Panc1 (cell line): ENCODE measurements around the gene BCL11B. TPM values are rescaled to one million over a fixed set of nuclear protein-coding genes. Genes with fewer than 3 reads are reported as not detected.

ENCODE experiments used
- ATAC-seq: fragments of 200-7000 bp; cut with Tn5 transposase; 2 replicates; pipeline ENCODE4 v1.9.1; 2020; ENCODE audit warnings: mild to moderate bottlenecking, moderate library complexity
- BruUV-seq: library from RNA; stranded (reverse); fragments of 400-500 nt; replicated peaks from 2 replicates; lab custom pipeline; 2021; lab: Mats Ljungman, UMichigan
- CTCF ChIA-PET: fragments of 300-600 bp; sonication (Branson Sonifier 250); formaldehyde crosslinking; loops from one replicate; lab custom pipeline; 2022; ENCODE audit warnings: antibody characterized with exemption; lab: Charles Lee
- POLR2A ChIA-PET: fragments of 300-600 bp; sonication (Branson Sonifier 250); formaldehyde crosslinking; loops from one replicate; lab custom pipeline; 2022; ENCODE audit warnings: antibody characterized with exemption; lab: Charles Lee
- DNase-seq: peaks from one replicate; pipeline ENCODE4 v3.0.0-alpha.2; 2010; ENCODE audit warnings: low read depth, low spot score
- H3K27ac ChIP-seq: 2 replicates; pipeline ENCODE4 v1.5.1; 2011; ENCODE audit warnings: mild to moderate bottlenecking, low read length, inconsistent platforms
- H3K27me3 ChIP-seq: fragments of 200-500 bp; sonication (Bioruptor generic); 2 replicates; pipeline ENCODE4 v1.6.0; 2014; ENCODE audit warnings: low read length, inconsistent platforms; ENCODE audit not compliant: control insufficient read depth, insufficient read depth
- H3K36me3 ChIP-seq: fragments of 200-500 bp; sonication (Bioruptor generic); 2 replicates; pipeline ENCODE4 v1.5.1; 2014; ENCODE audit warnings: inconsistent platforms, mild to moderate bottlenecking, low read length, moderate library complexity; ENCODE audit not compliant: control insufficient read depth, insufficient read depth
- H3K4me1 ChIP-seq: 2 replicates; pipeline ENCODE4 v1.5.1; 2011; ENCODE audit warnings: inconsistent platforms, mild to moderate bottlenecking, low read length, moderate library complexity; ENCODE audit not compliant: control insufficient read depth, insufficient read depth
- H3K4me3 ChIP-seq, 2 experiments: 2 replicates each; pipeline ENCODE4 v1.5.1; 2011 to 2012; ENCODE audit warnings: low read depth in 2 of 2, low read length in 2 of 2, mild to moderate bottlenecking in 2 of 2, inconsistent platforms in 1 of 2, moderate library complexity in 1 of 2
- H3K9me3 ChIP-seq: fragments of 200-500 bp; sonication (Bioruptor generic); 2 replicates; pipeline ENCODE4 v1.5.1; 2014; ENCODE audit warnings: low read depth, mild to moderate bottlenecking, inconsistent platforms, low read length, moderate library complexity; ENCODE audit not compliant: control insufficient read depth, insufficient read depth
- CTCF ChIP-seq: fragments of 450-650 bp; IDR thresholded peaks from 2 replicates; pipeline ENCODE4 v1.5.1; 2017; ENCODE audit warnings: mild to moderate bottlenecking
- POLR2AphosphoS5 ChIP-seq: IDR thresholded peaks from 2 replicates; pipeline ENCODE4 v1.6.1; 2012; ENCODE audit warnings: mild to moderate bottlenecking, low read depth, low read length, moderate library complexity
- REST ChIP-seq, 2 experiments: IDR thresholded peaks; 2 replicates each; pipeline ENCODE4 v1.6.1; 2011 to 2012; ENCODE audit warnings: low read depth in 2 of 2, control low read depth in 1 of 2, low read length in 1 of 2, mild to moderate bottlenecking in 1 of 2, moderate library complexity in 1 of 2; ENCODE audit not compliant: insufficient read depth in 1 of 2
- SIN3A ChIP-seq: IDR thresholded peaks from 2 replicates; pipeline ENCODE4 v1.6.1; 2012; ENCODE audit warnings: low read depth, mild to moderate bottlenecking, low read length, moderate library complexity, borderline replicate concordance; ENCODE audit not compliant: insufficient read depth
- TCF7L2 ChIP-seq: IDR thresholded peaks from 2 replicates; pipeline ENCODE4 v1.6.1; 2011; ENCODE audit warnings: mild to moderate bottlenecking, low read depth, low read length, inconsistent platforms
- in situ Hi-C: cut with HindIII; loops from 2 replicates; pipeline ENCODE4 v1.10.0; 2016; ENCODE audit warnings: low sequenced_read_pairs, low pct_unique_long_range_greater_than_20kb
- intact Hi-C: fragments of 100-400 bp; cut with micrococcal nuclease; formaldehyde crosslinking; loops from one replicate; pipeline ENCODE4 v1.10.0; 2022; ENCODE audit not compliant: unreplicated experiment
- total RNA-seq: library from RNA; stranded (reverse); gene quantifications from one replicate; pipeline ENCODE4 v1.2.1, GENCODE V29; 2021; ENCODE audit not compliant: unreplicated experiment

The BCL11B gene
- total RNA-seq, 1 experiment from 2014 or later: 0.23 TPM

- H3K36me3 ChIP-seq: no peaks in the 10 kb centered on the region
- intact Hi-C loops: no loop called here
- BruUV-seq: no TSS peak
- H3K4me3 ChIP-seq: no peak overlapping the region
- in situ Hi-C loops: no loop called here
- ChIA-PET POLR2A (no interaction called here), CTCF (interaction anchor here (0.6 kb wide), 1 partner anchor 997 kb away, joined by 4 read pairs; no protein-coding TSS in a partner anchor)
- H3K27ac ChIP-seq: no peak overlapping the region
- H3K4me1 ChIP-seq: no peaks in the 10 kb centered on the region; the same call in 1 of the 2 replicates
- no peak for DNase-seq
- TF ChIP-seq SIN3A (no peak), POLR2AphosphoS5 (no peak), REST (IDR thresholded peaks at IDR 0.05; ENCODE audit: insufficient read depth in 1 of 2, low read depth in 2 of 2, low read length in 1 of 2) (no peak), TCF7L2 (no peak), CTCF (no peak)
- ATAC-seq: no peak
- no peaks in the 10 kb centered on the region for H3K9me3 ChIP-seq
- no peaks in the 10 kb centered on the region; the same call in 1 of the 2 replicates for H3K27me3 ChIP-seq
These were observed 17.5 kb downstream of the BCL11B start for GRCh38 chr14:99254328-99255009.

- no peak overlapping the region for H3K27ac ChIP-seq
- intact Hi-C loops: no loop called here
- no peaks in the 10 kb centered on the region for H3K9me3 ChIP-seq
- no TSS peak for BruUV-seq
- no peak for ATAC-seq
- H3K4me3 ChIP-seq: no peak overlapping the region
- no peaks in the 10 kb centered on the region; the same call in 1 of the 2 replicates for H3K4me1 ChIP-seq
- no peaks in the 10 kb centered on the region; the same call in 1 of the 2 replicates for H3K27me3 ChIP-seq
- DNase-seq: no peak
- ChIA-PET CTCF (no interaction called here), POLR2A (no interaction called here)
- in situ Hi-C loops: no loop called here
- TF ChIP-seq TCF7L2 (no peak), REST (IDR thresholded peaks at IDR 0.05; ENCODE audit: insufficient read depth in 1 of 2, low read depth in 2 of 2, low read length in 1 of 2) (no peak), SIN3A (no peak), POLR2AphosphoS5 (no peak), CTCF (no peak)
- no peaks in the 10 kb centered on the region for H3K36me3 ChIP-seq
These were observed 18.1 kb downstream of the BCL11B start for GRCh38 chr14:99253890-99254289.
